Activated CD4-positive, alpha-beta memory T cell treated with anti-CD3 and anti-CD28 coated beads, Interleukin-2, amount 10 ng/mL, durations not matched to agents 7 days and 5 days (primary cell): ENCODE measurements around the gene IGIP. TPM values are rescaled to one million over a fixed set of nuclear protein-coding genes. Genes with fewer than 3 reads are reported as not detected.
A peak's percentile ranks its signal among the peaks of the same experiment; 100 is the strongest.

Experiments
- CTCF ChIA-PET: fragments of 350-600 bp; sonication (Branson Sonifier 250); formaldehyde crosslinking; loops from one replicate; lab custom pipeline; 2021; ENCODE audit warnings: antibody characterized with exemption, inconsistent platforms; lab: Charles Lee
- POLR2A ChIA-PET: fragments of 350-600 bp; sonication (Branson Sonifier 250); formaldehyde crosslinking; loops from one replicate; lab custom pipeline; 2021; ENCODE audit warnings: antibody characterized with exemption; lab: Charles Lee
- DNase-seq: peaks from one replicate; pipeline ENCODE4 v3.0.0-alpha.2; 2020
- H3K27ac Mint-ChIP-seq: one replicate; pipeline ENCODE4 v1.8.0; 2021; ENCODE audit warnings: mild to moderate bottlenecking, mixed read lengths
- H3K27me3 Mint-ChIP-seq: one replicate; pipeline ENCODE4 v1.8.0; 2021; ENCODE audit warnings: mixed read lengths
- H3K36me3 Mint-ChIP-seq: one replicate; pipeline ENCODE4 v1.8.0; 2021; ENCODE audit warnings: low read depth, mixed read lengths
- H3K4me1 Mint-ChIP-seq: one replicate; pipeline ENCODE4 v1.8.0; 2021; ENCODE audit warnings: mixed read lengths
- H3K4me3 Mint-ChIP-seq: one replicate; pipeline ENCODE4 v1.8.0; 2021; ENCODE audit warnings: mild to moderate bottlenecking, mixed read lengths
- H3K9me3 Mint-ChIP-seq: one replicate; pipeline ENCODE4 v1.8.0; 2021; ENCODE audit warnings: mixed read lengths
- total RNA-seq, 2 experiments: library from RNA; stranded (reverse); gene quantifications; one replicate each; pipeline ENCODE4 v1.2.3, GENCODE V29; 2021

The IGIP gene
- total RNA-seq, 2 experiments from 2014 or later: 4.8 to 4.9 TPM

DNA sequence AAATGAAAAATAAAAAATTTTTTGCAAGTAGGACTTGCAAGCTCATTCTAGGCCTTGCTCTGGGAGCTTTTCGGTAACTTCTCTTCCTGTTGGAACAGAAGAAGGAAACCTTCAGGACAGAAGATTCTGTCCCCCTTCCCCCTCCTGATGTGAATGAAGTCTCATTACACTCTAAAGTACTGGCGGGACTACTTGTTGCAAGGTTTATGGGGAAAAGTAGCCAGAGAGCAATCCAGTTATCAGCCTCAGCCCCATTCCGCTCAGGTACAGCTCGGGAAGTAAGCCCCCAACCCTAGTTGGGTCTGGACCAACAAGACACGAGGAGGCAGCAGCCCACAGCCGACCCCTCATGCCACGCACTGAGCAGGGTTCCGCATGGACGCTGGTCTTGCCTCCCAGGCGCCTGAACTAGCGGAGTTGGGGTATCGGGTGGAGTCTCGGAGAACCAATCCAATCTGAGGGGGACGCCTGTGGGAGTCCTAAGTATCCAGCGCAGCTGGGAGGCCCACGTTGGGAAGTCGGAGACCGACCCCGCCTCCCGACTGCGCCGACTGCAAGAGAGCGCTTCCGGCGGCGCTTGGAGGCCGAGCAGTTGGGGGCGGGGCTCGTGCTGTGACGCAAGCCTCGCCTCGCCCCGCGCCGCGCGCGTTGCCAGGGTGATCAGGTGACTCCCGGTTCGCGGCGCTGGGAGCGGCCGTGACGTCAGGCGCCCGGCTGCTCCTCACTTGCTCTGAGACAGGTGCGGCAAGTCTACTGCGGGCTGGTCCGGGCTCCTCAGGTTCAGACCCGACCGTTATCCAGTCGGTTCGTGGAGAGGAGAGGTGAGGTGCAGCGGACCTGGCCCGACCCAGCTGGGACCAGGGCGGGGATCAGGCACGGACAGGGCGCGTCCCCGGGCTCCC, 49.0 kb downstream of the IGIP start, which contains the start of gene CYSTM1:
TSS of gene CYSTM1 (plus strand) at position 724 of the 902 bp plus-strand sequence. CDS start 19,278 bp downstream, outside the sequence.
- CTCF ChIA-PET: interaction anchor here (0.9 to 1.4 kb wide), 5 partner anchors 18 to 399 kb away, joined by 3 to 5 read pairs (median 4); no protein-coding TSS in a partner anchor
- Mint-ChIP-seq H3K9me3 (no peaks in the 10 kb centered on the region), H3K36me3 (no peaks in the 10 kb centered on the region), H3K27me3 (peaks cover 2% of the 10 kb centered on the region), H3K27ac (peak within 1 kb of the TSS; percentile 84), H3K4me1 (peaks cover 19% of the 10 kb centered on the region), H3K4me3 (peak within 1 kb of the TSS; percentile 97)
- POLR2A ChIA-PET: interaction anchor here (1.0 to 1.1 kb wide), 2 partner anchors 15 to 171 kb away, joined by 3 to 5 read pairs; partner anchors contain the start of gene HBEGF
- peak; percentile 97 for DNase-seq

GRCh38 chr5:140175367-140176030, 49.8 kb downstream of the IGIP start:
- Mint-ChIP-seq H3K4me1 (peaks cover 19% of the 10 kb centered on the region), H3K36me3 (no peaks in the 10 kb centered on the region), H3K9me3 (no peaks in the 10 kb centered on the region), H3K4me3 (peak overlapping the region; percentile 97), H3K27me3 (peaks cover 2% of the 10 kb centered on the region), H3K27ac (peak overlapping the region; percentile 28)
- peak; percentile 72 for DNase-seq
- POLR2A ChIA-PET: interaction anchor here (1.1 kb wide), 1 partner anchor 171 kb away, joined by 3 read pairs; the partner anchor contains the start of gene HBEGF
- CTCF ChIA-PET: interaction anchor here (0.9 to 1.3 kb wide), 4 partner anchors 19 to 170 kb away, joined by 3 to 4 read pairs (median 4); no protein-coding TSS in a partner anchor

- ChIA-PET CTCF (interaction anchor here (0.9 kb wide), 1 partner anchor 169 kb away, joined by 3 read pairs; no protein-coding TSS in a partner anchor), POLR2A (no interaction called here)
- Mint-ChIP-seq H3K27ac (no peak overlapping the region), H3K27me3 (peaks cover 2% of the 10 kb centered on the region), H3K4me1 (peaks cover 23% of the 10 kb centered on the region), H3K36me3 (no peaks in the 10 kb centered on the region), H3K4me3 (peak overlapping the region; percentile 83), H3K9me3 (no peaks in the 10 kb centered on the region)
- DNase-seq: no peak
Measured at GRCh38 chr5:140176031-140176387, 50.3 kb downstream of the IGIP start.

GRCh38 chr5:140178086-140178410, 52.3 kb downstream of the IGIP start:
- CTCF ChIA-PET: interaction anchor here (1.1 to 1.3 kb wide), 2 partner anchors 9 to 13 kb away, joined by 3 to 4 read pairs; no protein-coding TSS in a partner anchor
- H3K4me3 Mint-ChIP-seq: no peak overlapping the region
- DNase-seq: no peak
- H3K27me3 Mint-ChIP-seq: peaks cover 2% of the 10 kb centered on the region
- no peak overlapping the region for H3K27ac Mint-ChIP-seq
- peaks cover 27% of the 10 kb centered on the region for H3K4me1 Mint-ChIP-seq
- POLR2A ChIA-PET: no interaction called here
- no peaks in the 10 kb centered on the region for H3K9me3 Mint-ChIP-seq
- H3K36me3 Mint-ChIP-seq: no peaks in the 10 kb centered on the region

DNA sequence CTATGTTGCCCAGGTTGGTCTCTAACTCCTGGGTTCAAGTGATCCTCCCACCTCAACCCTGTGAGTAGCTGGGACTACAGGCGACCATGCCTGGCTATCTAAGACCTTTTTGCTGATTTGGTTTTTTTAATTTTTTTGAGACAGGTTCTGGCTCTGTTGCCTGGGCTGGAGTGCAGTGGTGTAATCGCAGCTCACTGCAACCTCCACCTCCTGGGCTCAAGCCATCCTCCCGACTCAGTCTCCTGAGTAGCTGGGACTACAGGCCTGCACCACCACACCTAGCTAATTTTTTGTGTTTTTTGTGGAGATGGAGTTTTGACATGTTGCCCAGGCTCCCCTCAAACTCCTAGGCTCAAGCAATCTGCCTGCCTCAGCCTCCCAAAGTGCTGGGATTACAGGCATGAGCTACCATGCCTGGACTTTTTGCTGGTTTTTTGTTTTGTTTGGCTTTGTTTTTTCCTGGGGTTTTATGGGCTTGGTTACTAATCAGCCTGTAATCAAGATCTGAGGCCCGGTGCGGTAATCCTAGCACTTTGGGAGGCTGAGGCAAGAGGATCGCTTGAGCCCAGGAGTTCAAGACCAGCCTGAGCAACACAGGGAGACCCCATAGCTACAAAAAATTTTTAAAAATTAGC, 52.9 kb downstream of the IGIP start:
- H3K27me3 Mint-ChIP-seq: peaks cover 2% of the 10 kb centered on the region
- H3K27ac Mint-ChIP-seq: no peak overlapping the region
- no peak for DNase-seq
- H3K9me3 Mint-ChIP-seq: no peaks in the 10 kb centered on the region
- ChIA-PET POLR2A (no interaction called here), CTCF (interaction anchor here (1.1 kb wide), 1 partner anchor 13 kb away, joined by 3 read pairs; no protein-coding TSS in a partner anchor)
- no peak overlapping the region for H3K4me3 Mint-ChIP-seq
- no peaks in the 10 kb centered on the region for H3K36me3 Mint-ChIP-seq
- peaks cover 27% of the 10 kb centered on the region for H3K4me1 Mint-ChIP-seq

Other genes with a start within 250 kb of the IGIP start
- not detected for gene NRG2, start 82.6 kb upstream of the IGIP start, total RNA-seq
- gene PURA, start 11.8 kb upstream of the IGIP start, total RNA-seq: 10 to 100 TPM; 14.7 to 15.1 TPM
- gene CYSTM1, start 49.3 kb downstream of the IGIP start, total RNA-seq: 10 to 100 TPM; 20.1 to 22.3 TPM
- gene PFDN1, start 177.2 kb downstream of the IGIP start, total RNA-seq: 10 to 100 TPM; 52.3 to 55.8 TPM
- 10 to 100 TPM; 67.9 to 69.1 TPM for gene HBEGF, start 220.7 kb downstream of the IGIP start, total RNA-seq
- gene SLC4A9, start 234.3 kb downstream of the IGIP start, total RNA-seq: under 1 TPM; 0.43 to 0.78 TPM